Measurements from ENCODE around the gene ATP8B2.

- TF ChIP-seq CTCF (IDR thresholded peaks at IDR 0.05) (no peak), POLR2A (IDR thresholded peaks at IDR 0.05) (no peak)
Measured at GRCh38 chr1:154348429-154349076, 23.2 kb downstream of the ATP8B2 start.

Measured in Peyer's patch (tissue), 4 donors.